Measurements from ENCODE around the gene SCLY. TPM values are rescaled to one million over a fixed set of nuclear protein-coding genes. Genes with fewer than 3 reads are reported as not detected.

Gene SCLY
- total and polyA plus RNA-seq, 2 of the 13 experiments (the other 11 are each of a cell fraction or from before 2014, with no cell fraction given) = 27.9 to 38.6 TPM

GRCh38 chr2:238061315-238062202 lies 758 bp downstream of the SCLY start (continued):
- TF ChIP-seq, protein P1, sequence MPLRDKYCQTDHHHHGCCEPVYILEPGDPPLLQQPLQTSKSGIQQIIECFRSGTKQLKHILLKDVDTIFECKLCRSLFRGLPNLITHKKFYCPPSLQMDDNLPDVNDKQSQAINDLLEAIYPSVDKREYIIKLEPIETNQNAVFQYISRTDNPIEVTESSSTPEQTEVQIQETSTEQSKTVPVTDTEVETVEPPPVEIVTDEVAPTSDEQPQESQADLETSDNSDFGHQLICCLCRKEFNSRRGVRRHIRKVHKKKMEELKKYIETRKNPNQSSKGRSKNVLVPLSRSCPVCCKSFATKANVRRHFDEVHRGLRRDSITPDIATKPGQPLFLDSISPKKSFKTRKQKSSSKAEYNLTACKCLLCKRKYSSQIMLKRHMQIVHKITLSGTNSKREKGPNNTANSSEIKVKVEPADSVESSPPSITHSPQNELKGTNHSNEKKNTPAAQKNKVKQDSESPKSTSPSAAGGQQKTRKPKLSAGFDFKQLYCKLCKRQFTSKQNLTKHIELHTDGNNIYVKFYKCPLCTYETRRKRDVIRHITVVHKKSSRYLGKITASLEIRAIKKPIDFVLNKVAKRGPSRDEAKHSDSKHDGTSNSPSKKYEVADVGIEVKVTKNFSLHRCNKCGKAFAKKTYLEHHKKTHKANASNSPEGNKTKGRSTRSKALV (CRISPR knock-in tag; IDR thresholded peaks at IDR 0.05) = no peak; the same call in 1 of the 2 replicates
- TF ChIP-seq, protein P2, sequence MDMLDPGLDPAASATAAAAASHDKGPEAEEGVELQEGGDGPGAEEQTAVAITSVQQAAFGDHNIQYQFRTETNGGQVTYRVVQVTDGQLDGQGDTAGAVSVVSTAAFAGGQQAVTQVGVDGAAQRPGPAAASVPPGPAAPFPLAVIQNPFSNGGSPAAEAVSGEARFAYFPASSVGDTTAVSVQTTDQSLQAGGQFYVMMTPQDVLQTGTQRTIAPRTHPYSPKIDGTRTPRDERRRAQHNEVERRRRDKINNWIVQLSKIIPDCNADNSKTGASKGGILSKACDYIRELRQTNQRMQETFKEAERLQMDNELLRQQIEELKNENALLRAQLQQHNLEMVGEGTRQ (IDR thresholded peaks at IDR 0.05; ENCODE audit: low read depth, low read length) = peak; percentile 39
- TF ChIP-seq, protein P2 (CRISPR knock-in tag; IDR thresholded peaks at IDR 0.05; ENCODE audit: borderline replicate concordance) = no peak
- no peak for TF ChIP-seq MIER3 (CRISPR knock-in tag; IDR thresholded peaks at IDR 0.05; ENCODE audit: borderline replicate concordance)
- no peak for TF ChIP-seq ZSCAN12 (CRISPR knock-in tag; IDR thresholded peaks at IDR 0.05)
- TF ChIP-seq ZNF761 (CRISPR knock-in tag; conservative IDR thresholded peaks at IDR 0.05) = peak; percentile 59; the same call in 1 of the 2 replicates
- no peak for TF ChIP-seq ZNF678 (CRISPR knock-in tag; IDR thresholded peaks at IDR 0.05)
- TF ChIP-seq, protein P3, sequence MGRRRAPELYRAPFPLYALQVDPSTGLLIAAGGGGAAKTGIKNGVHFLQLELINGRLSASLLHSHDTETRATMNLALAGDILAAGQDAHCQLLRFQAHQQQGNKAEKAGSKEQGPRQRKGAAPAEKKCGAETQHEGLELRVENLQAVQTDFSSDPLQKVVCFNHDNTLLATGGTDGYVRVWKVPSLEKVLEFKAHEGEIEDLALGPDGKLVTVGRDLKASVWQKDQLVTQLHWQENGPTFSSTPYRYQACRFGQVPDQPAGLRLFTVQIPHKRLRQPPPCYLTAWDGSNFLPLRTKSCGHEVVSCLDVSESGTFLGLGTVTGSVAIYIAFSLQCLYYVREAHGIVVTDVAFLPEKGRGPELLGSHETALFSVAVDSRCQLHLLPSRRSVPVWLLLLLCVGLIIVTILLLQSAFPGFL (CRISPR knock-in tag; IDR thresholded peaks at IDR 0.05) = no peak
- TF ChIP-seq ZNF512B (CRISPR knock-in tag; IDR thresholded peaks at IDR 0.05; ENCODE audit: borderline replicate concordance) = 0 out of 2 replicates have a peak, but pooled peaks have one; percentile 8
- TF ChIP-seq MED13 (CRISPR knock-in tag; IDR thresholded peaks at IDR 0.05) = peak; percentile 28; the same call in 1 of the 2 replicates
- no peak for TF ChIP-seq PHF21A (CRISPR knock-in tag; IDR thresholded peaks at IDR 0.05)
- TF ChIP-seq ZNF839 (CRISPR knock-in tag; IDR thresholded peaks at IDR 0.05; ENCODE audit: borderline replicate concordance) = no peak
- TF ChIP-seq, protein P4, sequence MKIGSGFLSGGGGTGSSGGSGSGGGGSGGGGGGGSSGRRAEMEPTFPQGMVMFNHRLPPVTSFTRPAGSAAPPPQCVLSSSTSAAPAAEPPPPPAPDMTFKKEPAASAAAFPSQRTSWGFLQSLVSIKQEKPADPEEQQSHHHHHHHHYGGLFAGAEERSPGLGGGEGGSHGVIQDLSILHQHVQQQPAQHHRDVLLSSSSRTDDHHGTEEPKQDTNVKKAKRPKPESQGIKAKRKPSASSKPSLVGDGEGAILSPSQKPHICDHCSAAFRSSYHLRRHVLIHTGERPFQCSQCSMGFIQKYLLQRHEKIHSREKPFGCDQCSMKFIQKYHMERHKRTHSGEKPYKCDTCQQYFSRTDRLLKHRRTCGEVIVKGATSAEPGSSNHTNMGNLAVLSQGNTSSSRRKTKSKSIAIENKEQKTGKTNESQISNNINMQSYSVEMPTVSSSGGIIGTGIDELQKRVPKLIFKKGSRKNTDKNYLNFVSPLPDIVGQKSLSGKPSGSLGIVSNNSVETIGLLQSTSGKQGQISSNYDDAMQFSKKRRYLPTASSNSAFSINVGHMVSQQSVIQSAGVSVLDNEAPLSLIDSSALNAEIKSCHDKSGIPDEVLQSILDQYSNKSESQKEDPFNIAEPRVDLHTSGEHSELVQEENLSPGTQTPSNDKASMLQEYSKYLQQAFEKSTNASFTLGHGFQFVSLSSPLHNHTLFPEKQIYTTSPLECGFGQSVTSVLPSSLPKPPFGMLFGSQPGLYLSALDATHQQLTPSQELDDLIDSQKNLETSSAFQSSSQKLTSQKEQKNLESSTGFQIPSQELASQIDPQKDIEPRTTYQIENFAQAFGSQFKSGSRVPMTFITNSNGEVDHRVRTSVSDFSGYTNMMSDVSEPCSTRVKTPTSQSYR (CRISPR knock-in tag; IDR thresholded peaks at IDR 0.05; ENCODE audit: borderline replicate concordance) = no peak
- no peak for TF ChIP-seq JDP2 (CRISPR knock-in tag; IDR thresholded peaks at IDR 0.05; ENCODE audit: borderline replicate concordance)
